ENCODE data around the gene KRT32.

GRCh38 chr17:41480136-41480535 is 12.9 kb upstream of the KRT32 start:
- TF ChIP-seq CTCF (IDR thresholded peaks at IDR 0.05): no peak
- TF ChIP-seq POLR2AphosphoS5 (IDR thresholded peaks at IDR 0.05): no peak
- TF ChIP-seq POLR2A (IDR thresholded peaks at IDR 0.05): no peak
